Measurements from ENCODE around the gene TOMM22. TPM values are rescaled to one million over a fixed set of nuclear protein-coding genes. Genes with fewer than 3 reads are reported as not detected.

TOMM22 gene
- total and polyA plus RNA-seq, 10 donors: 24.3 to 59.9 (median 42.8) TPM

DNA sequence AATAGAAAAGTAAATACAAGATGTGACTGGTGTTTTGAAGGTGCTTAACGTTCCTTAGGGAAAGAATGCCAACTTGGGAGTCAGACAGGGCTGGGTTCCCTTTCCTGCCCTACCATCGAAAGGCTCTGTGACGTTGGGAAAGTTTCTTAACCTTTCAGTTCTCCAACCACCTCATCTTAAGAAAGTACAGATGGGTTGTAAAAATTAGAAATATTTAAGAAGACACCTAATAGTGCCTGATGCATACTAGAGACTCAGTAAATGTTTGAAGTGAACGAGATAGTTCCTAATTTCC is 25.1 kb downstream of the TOMM22 start:
- H3K4me1 ChIP-seq: peaks cover 39 to 68% (median 59%) of the 10 kb centered on the region in 6 donors
- peaks cover 0 to 35% (median 6%) of the 10 kb centered on the region in 6 donors for H3K36me3 ChIP-seq
- TF ChIP-seq, protein P1, sequence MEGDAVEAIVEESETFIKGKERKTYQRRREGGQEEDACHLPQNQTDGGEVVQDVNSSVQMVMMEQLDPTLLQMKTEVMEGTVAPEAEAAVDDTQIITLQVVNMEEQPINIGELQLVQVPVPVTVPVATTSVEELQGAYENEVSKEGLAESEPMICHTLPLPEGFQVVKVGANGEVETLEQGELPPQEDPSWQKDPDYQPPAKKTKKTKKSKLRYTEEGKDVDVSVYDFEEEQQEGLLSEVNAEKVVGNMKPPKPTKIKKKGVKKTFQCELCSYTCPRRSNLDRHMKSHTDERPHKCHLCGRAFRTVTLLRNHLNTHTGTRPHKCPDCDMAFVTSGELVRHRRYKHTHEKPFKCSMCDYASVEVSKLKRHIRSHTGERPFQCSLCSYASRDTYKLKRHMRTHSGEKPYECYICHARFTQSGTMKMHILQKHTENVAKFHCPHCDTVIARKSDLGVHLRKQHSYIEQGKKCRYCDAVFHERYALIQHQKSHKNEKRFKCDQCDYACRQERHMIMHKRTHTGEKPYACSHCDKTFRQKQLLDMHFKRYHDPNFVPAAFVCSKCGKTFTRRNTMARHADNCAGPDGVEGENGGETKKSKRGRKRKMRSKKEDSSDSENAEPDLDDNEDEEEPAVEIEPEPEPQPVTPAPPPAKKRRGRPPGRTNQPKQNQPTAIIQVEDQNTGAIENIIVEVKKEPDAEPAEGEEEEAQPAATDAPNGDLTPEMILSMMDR (IDR thresholded peaks at IDR 0.05 in 8 of 11, conservative IDR thresholded peaks at IDR 0.05 in 3 of 11): no peak
- TF ChIP-seq POLR2AphosphoS5 (IDR thresholded peaks at IDR 0.05): no peak
- TF ChIP-seq POLR2A (IDR thresholded peaks at IDR 0.05): no peak
- no peaks in the 10 kb centered on the region for H3K9me3 ChIP-seq
- H3K27ac ChIP-seq: peak overlapping the region; percentile 93 to 99 (median 98)
- intact Hi-C loops (cut with DNase I; ENCODE audit: low total_unique reads): no loop called here
- WGBS, 5 donors: 0 to 2% (median 2%) methylated on average over 4 of the region's 4 CpGs
- peak overlapping the region; percentile 76 to 94 (median 86) for H3K4me3 ChIP-seq
- H3K27me3 ChIP-seq (replicated peaks in 1 of 7): no peaks in the 10 kb centered on the region
- DNase-seq: no peak

DNA sequence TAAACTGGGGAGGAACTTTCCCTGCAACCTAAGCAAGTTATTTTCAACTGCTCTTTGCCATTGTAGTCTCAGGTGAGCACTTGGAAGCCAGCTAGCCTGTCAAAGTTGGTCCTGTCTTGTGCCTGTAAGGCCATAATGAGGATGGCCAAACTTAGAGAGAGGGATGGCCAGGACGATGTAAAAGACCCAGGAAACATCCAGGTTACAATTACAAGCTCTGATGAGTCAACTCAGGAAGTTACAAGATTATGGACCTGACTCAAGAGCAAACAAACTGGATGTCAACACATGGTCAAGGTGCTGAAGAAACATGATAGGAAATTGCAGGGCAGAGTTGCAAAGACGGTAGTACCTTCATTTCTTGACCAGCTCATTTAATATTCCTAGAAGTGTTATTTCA is 25.6 kb downstream of the TOMM22 start:
- Histone ChIP-seq H3K9me3 (no peaks in the 10 kb centered on the region), H3K36me3 (peaks cover 0 to 40% (median 6%) of the 10 kb centered on the region in 6 donors), H3K27ac (peak overlapping the region; percentile 93 to 99 (median 98)), H3K4me1 (peaks cover 39 to 68% (median 62%) of the 10 kb centered on the region in 6 donors), H3K4me3 (peak overlapping the region; percentile 76 to 94 (median 86)), H3K27me3 (replicated peaks in 1 of 7) (no peaks in the 10 kb centered on the region)
- intact Hi-C loops (cut with DNase I; ENCODE audit: low total_unique reads): no loop called here
- DNase-seq: no peak
- TF ChIP-seq POLR2AphosphoS5 (IDR thresholded peaks at IDR 0.05) (peak in 1 of 3 donors; percentile 45), POLR2A (IDR thresholded peaks at IDR 0.05) (no peak)
- WGBS, 5 donors: 11 to 35% (median 15%) methylated on average over 2 of the region's 2 CpGs

DNA sequence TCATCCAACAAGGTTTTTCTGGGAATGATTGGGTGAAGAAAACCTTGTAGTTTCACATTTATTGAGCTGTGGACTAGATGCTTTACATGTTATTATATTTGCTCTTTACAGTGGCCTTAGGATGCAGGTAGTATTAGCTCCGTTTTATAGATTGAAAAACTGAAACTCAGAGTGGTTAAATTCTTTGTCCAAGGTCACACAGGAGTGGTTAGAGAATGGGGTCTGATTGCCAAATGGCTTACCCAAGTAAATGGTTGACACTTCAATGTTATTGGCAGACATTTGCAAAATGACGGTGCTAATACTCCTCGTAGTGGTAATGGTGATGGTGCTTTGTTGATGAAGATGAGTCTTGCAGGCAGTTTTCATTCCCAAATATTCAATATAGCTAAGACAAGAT is 26.2 kb downstream of the TOMM22 start:
- Histone ChIP-seq H3K4me3 (peak overlapping the region in 3 of 8 donors; percentile 77 to 94 (median 86)), H3K27me3 (replicated peaks in 1 of 7) (no peaks in the 10 kb centered on the region), H3K27ac (peak overlapping the region in 7 of 8 donors; percentile 37 to 99 (median 97)), H3K4me1 (peaks cover 39 to 74% (median 68%) of the 10 kb centered on the region in 6 donors), H3K36me3 (peaks cover 0 to 46% (median 6%) of the 10 kb centered on the region in 6 donors), H3K9me3 (no peaks in the 10 kb centered on the region)
- DNase-seq: no peak
- TF ChIP-seq, protein P1 (IDR thresholded peaks at IDR 0.05 in 8 of 11, conservative IDR thresholded peaks at IDR 0.05 in 3 of 11): no peak
- TF ChIP-seq POLR2A (IDR thresholded peaks at IDR 0.05) (no peak), POLR2AphosphoS5 (IDR thresholded peaks at IDR 0.05) (no peak)
- intact Hi-C loops (cut with DNase I; ENCODE audit: low total_unique reads): no loop called here
- 76 to 87% (median 83%) methylated on average over 3 of the region's 3 CpGs for WGBS, 5 donors

DNA sequence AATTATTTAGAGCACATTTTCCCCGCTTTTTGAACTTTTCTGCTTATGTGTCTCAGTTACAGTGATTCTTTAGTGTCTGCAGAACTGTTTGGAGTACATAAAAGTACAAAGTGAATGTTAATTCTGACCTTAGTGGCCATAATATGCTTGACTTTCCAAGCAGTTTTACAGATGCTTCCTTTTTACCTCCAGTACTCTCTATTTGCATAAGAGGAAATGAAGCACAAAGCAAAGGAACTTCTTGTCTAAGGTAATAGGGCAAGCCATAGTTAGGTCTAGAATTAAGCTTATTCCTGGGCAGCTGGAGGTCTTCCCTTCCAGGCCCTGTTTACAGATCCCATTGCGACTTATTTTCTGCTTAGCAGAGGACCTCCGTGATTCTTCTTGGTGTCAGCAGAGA is 27.5 kb downstream of the TOMM22 start:
- DNase-seq: no peak
- Histone ChIP-seq H3K4me3 (peak overlapping the region in 2 of 8 donors; percentile 6 to 94), H3K9me3 (no peaks in the 10 kb centered on the region), H3K4me1 (peaks cover 46 to 87% (median 81%) of the 10 kb centered on the region in 6 donors), H3K36me3 (peaks cover 0 to 50% (median 6%) of the 10 kb centered on the region in 6 donors), H3K27me3 (replicated peaks in 1 of 7) (no peaks in the 10 kb centered on the region), H3K27ac (peak overlapping the region; percentile 30 to 99 (median 71))
- TF ChIP-seq, protein P1 (IDR thresholded peaks at IDR 0.05 in 8 of 11, conservative IDR thresholded peaks at IDR 0.05 in 3 of 11): no peak
- TF ChIP-seq POLR2A (IDR thresholded peaks at IDR 0.05) (no peak), POLR2AphosphoS5 (IDR thresholded peaks at IDR 0.05) (no peak)
- 83 to 87% (median 85%) methylated on average over 3 of the region's 3 CpGs for WGBS, 5 donors
- intact Hi-C loops (cut with DNase I; ENCODE audit: low total_unique reads): no loop called here
